SK-N-SH treated with all-trans-retinoic acid at 6 μM for 48 hours (cell line): ENCODE data around the gene RNF125.

Source experiments
- ATAC-seq: fragments of 200-7000 bp; cut with Tn5 transposase; 3 replicates; pipeline ENCODE4 v1.9.1; 2020; ENCODE audit warnings: mild to moderate bottlenecking, moderate library complexity
- CREB5 ChIP-seq: fragments of 250-450 bp; sonication (Bioruptor Pico); IDR thresholded peaks from 2 replicates; pipeline ENCODE4 v1.5.1; 2020; ENCODE audit warnings: low read depth, mild to moderate bottlenecking, moderate library complexity
- CSDC2 ChIP-seq: fragments of 250-450 bp; sonication (Bioruptor Pico); IDR thresholded peaks from 2 replicates; pipeline ENCODE4 v1.5.0; 2020; ENCODE audit warnings: mild to moderate bottlenecking, moderate library complexity
- CSRNP3 ChIP-seq: fragments of 250-450 bp; sonication (Bioruptor Pico); IDR thresholded peaks from 2 replicates; pipeline ENCODE4 v1.5.1; 2021; ENCODE audit warnings: mild to moderate bottlenecking, moderate library complexity
- GLIS3 ChIP-seq: fragments of 250-450 bp; sonication (Bioruptor Pico); IDR thresholded peaks from 2 replicates; pipeline ENCODE4 v1.5.0; 2020; ENCODE audit warnings: mild to moderate bottlenecking, moderate library complexity
- ISL1 ChIP-seq: fragments of 250-450 bp; sonication (Bioruptor Pico); IDR thresholded peaks from 2 replicates; pipeline ENCODE4 v2.1.2; 2022; ENCODE audit warnings: mild to moderate bottlenecking, moderate library complexity
- RARB ChIP-seq: fragments of 250-450 bp; sonication (Bioruptor Pico); IDR thresholded peaks from 2 replicates; pipeline ENCODE4 v1.8.0; 2021; ENCODE audit warnings: mild to moderate bottlenecking, moderate library complexity
- TCF4 ChIP-seq: fragments of 250-450 bp; sonication (Bioruptor Pico); IDR thresholded peaks from 2 replicates; pipeline ENCODE4 v1.8.0; 2021; ENCODE audit warnings: mild to moderate bottlenecking, moderate library complexity, borderline replicate concordance
- TOX ChIP-seq: fragments of 250-450 bp; sonication (Bioruptor Pico); IDR thresholded peaks from 2 replicates; pipeline ENCODE4 v1.8.0; 2021; ENCODE audit warnings: mild to moderate bottlenecking, moderate library complexity, borderline replicate concordance
- ZC3H10 ChIP-seq: fragments of 250-450 bp; sonication (Bioruptor Pico); IDR thresholded peaks from 2 replicates; pipeline ENCODE4 v1.5.1; 2021; ENCODE audit warnings: mild to moderate bottlenecking, moderate library complexity
- ZFP3 ChIP-seq: fragments of 250-450 bp; sonication (Bioruptor Pico); IDR thresholded peaks from 2 replicates; pipeline ENCODE4 v1.5.0; 2020; ENCODE audit warnings: mild to moderate bottlenecking, moderate library complexity
- ZFP30 ChIP-seq: fragments of 450-650 bp; formaldehyde crosslinking; IDR thresholded peaks from 2 replicates; pipeline ENCODE4 v1.5.0; 2022; ENCODE audit warnings: mild to moderate bottlenecking, moderate library complexity
- ZNF565 ChIP-seq: fragments of 450-650 bp; formaldehyde crosslinking; conservative IDR thresholded peaks from 2 replicates; pipeline ENCODE4 v1.5.0; 2020; ENCODE audit warnings: low read depth, mild to moderate bottlenecking, moderate library complexity
- ZNF70 ChIP-seq: fragments of 450-650 bp; formaldehyde crosslinking; IDR thresholded peaks from 2 replicates; pipeline ENCODE4 v1.5.0; 2020; ENCODE audit warnings: mild to moderate bottlenecking, moderate library complexity
- ZNF8 ChIP-seq: fragments of 450-650 bp; formaldehyde crosslinking; IDR thresholded peaks from 2 replicates; pipeline ENCODE4 v1.5.0; 2020; ENCODE audit warnings: mild to moderate bottlenecking, moderate library complexity
- TF ChIP-seq, protein P1 (sequence below): fragments of 250-450 bp; sonication (Bioruptor Pico); IDR thresholded peaks from 2 replicates; pipeline ENCODE4 v1.8.0; 2020; ENCODE audit warnings: mild to moderate bottlenecking, moderate library complexity, borderline replicate concordance
- TF ChIP-seq, protein P2 (sequence below): fragments of 250-450 bp; sonication (Bioruptor Pico); IDR thresholded peaks from 2 replicates; pipeline ENCODE4 v1.8.0; 2021; ENCODE audit warnings: low read depth, mild to moderate bottlenecking, moderate library complexity, borderline replicate concordance
- TF ChIP-seq, protein P3 (sequence below): fragments of 250-450 bp; sonication (Bioruptor Pico); IDR thresholded peaks from 2 replicates; pipeline ENCODE4 v1.5.0; 2020; ENCODE audit warnings: mild to moderate bottlenecking, moderate library complexity

Gene RNF125

DNA sequence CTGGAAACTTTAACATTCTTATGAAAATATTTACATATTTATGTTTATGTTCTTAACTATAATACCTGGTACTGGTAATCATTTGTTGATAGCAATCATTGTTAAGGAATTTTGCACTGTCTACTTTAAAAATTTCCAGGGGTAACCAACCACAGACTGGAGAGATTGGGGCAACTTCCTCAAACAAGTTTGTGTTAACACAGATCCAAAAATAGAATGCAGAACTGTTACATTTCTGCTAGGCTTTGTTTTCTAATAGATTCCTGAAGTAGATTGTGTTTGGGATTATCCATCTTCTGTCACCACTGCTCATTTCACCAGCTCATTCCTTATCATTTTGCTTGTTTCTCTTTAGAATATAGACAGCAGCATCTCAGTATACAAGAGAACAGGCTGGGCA is 23.7 kb downstream of the RNF125 start (continued):
- TF ChIP-seq, protein P1, sequence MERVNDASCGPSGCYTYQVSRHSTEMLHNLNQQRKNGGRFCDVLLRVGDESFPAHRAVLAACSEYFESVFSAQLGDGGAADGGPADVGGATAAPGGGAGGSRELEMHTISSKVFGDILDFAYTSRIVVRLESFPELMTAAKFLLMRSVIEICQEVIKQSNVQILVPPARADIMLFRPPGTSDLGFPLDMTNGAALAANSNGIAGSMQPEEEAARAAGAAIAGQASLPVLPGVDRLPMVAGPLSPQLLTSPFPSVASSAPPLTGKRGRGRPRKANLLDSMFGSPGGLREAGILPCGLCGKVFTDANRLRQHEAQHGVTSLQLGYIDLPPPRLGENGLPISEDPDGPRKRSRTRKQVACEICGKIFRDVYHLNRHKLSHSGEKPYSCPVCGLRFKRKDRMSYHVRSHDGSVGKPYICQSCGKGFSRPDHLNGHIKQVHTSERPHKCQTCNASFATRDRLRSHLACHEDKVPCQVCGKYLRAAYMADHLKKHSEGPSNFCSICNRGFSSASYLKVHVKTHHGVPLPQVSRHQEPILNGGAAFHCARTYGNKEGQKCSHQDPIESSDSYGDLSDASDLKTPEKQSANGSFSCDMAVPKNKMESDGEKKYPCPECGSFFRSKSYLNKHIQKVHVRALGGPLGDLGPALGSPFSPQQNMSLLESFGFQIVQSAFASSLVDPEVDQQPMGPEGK, result no peak
- no peak for TF ChIP-seq ZFP30 (CRISPR knock-in tag)
- TF ChIP-seq CREB5 (CRISPR knock-in tag), result no peak
- no peak for TF ChIP-seq ZC3H10
- no peak for TF ChIP-seq ZNF8 (CRISPR knock-in tag)
- TF ChIP-seq ISL1 (CRISPR knock-in tag), result no peak
- no peak for TF ChIP-seq RARB (CRISPR knock-in tag)

GRCh38 chr18:32048507-32049091 is 30.0 kb downstream of the RNF125 start:
- no peak for TF ChIP-seq ZNF565
- no peak for TF ChIP-seq CSDC2 (CRISPR knock-in tag)
- TF ChIP-seq GLIS3 (CRISPR knock-in tag), result no peak
- TF ChIP-seq CSRNP3 (CRISPR knock-in tag), result no peak
- no peak for TF ChIP-seq TOX (CRISPR knock-in tag)
- no peak for TF ChIP-seq RARB (CRISPR knock-in tag)
- TF ChIP-seq ZFP30 (CRISPR knock-in tag), result no peak
- no peak for TF ChIP-seq ZFP3
- ATAC-seq, result no peak

GRCh38 chr18:32049393-32050171 is 31.0 kb downstream of the RNF125 start:
- no peak for ATAC-seq
- TF ChIP-seq GLIS3 (CRISPR knock-in tag), result no peak
- TF ChIP-seq, protein P2, sequence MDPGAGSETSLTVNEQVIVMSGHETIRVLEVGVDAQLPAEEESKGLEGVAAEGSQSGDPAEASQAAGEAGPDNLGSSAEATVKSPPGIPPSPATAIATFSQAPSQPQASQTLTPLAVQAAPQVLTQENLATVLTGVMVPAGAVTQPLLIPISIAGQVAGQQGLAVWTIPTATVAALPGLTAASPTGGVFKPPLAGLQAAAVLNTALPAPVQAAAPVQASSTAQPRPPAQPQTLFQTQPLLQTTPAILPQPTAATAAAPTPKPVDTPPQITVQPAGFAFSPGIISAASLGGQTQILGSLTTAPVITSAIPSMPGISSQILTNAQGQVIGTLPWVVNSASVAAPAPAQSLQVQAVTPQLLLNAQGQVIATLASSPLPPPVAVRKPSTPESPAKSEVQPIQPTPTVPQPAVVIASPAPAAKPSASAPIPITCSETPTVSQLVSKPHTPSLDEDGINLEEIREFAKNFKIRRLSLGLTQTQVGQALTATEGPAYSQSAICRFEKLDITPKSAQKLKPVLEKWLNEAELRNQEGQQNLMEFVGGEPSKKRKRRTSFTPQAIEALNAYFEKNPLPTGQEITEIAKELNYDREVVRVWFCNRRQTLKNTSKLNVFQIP (CRISPR knock-in tag), result no peak
- TF ChIP-seq, protein P1, result peak; percentile 28; the same call in 1 of the 2 replicates
- peak; percentile 60; the same call in 1 of the 2 replicates for TF ChIP-seq CREB5 (CRISPR knock-in tag)
- peak; percentile 82 for TF ChIP-seq ISL1 (CRISPR knock-in tag)
- TF ChIP-seq ZFP3, result peak; percentile 36; the same call in 1 of the 2 replicates
- no peak for TF ChIP-seq CSDC2 (CRISPR knock-in tag)

DNA sequence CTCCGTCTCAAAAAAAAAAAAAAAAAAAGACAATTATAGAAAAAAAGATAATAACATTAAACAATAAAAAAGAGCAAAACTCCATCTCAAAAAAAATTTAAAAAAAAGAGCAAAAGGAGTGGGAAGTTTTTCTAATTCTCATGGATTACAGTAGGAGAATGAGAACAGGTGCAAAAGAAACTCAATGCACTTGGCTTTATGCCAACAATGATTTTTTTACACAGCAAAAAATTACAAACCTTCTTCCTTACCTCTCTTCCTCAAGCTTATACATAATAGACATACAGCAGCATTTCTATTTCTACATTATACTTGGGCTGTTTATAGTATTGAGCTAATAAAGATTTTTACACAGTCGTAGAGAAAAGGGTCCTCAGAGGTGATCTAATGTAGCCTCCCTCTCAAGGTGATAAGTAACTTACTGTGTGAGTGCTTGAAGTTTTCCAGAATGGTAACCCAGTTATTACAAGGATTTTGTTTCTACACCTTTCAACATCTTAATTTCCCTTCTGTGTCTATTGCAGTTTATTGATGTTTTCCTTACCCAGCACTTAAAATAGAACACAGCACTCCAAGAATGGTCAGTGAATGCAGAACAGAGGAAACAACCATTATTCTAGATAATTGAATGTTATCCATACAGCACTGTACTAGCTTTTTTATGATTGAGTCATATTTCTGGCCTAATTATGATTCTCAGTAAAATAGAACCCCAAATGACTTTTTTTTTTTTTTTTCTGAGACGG is 38.2 kb downstream of the RNF125 start:
- no peak for ATAC-seq
- TF ChIP-seq, protein P3, sequence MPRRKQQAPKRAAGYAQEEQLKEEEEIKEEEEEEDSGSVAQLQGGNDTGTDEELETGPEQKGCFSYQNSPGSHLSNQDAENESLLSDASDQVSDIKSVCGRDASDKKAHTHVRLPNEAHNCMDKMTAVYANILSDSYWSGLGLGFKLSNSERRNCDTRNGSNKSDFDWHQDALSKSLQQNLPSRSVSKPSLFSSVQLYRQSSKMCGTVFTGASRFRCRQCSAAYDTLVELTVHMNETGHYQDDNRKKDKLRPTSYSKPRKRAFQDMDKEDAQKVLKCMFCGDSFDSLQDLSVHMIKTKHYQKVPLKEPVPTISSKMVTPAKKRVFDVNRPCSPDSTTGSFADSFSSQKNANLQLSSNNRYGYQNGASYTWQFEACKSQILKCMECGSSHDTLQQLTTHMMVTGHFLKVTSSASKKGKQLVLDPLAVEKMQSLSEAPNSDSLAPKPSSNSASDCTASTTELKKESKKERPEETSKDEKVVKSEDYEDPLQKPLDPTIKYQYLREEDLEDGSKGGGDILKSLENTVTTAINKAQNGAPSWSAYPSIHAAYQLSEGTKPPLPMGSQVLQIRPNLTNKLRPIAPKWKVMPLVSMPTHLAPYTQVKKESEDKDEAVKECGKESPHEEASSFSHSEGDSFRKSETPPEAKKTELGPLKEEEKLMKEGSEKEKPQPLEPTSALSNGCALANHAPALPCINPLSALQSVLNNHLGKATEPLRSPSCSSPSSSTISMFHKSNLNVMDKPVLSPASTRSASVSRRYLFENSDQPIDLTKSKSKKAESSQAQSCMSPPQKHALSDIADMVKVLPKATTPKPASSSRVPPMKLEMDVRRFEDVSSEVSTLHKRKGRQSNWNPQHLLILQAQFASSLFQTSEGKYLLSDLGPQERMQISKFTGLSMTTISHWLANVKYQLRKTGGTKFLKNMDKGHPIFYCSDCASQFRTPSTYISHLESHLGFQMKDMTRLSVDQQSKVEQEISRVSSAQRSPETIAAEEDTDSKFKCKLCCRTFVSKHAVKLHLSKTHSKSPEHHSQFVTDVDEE (CRISPR knock-in tag), result no peak
- TF ChIP-seq TCF4 (CRISPR knock-in tag) (no peak), ZNF70 (CRISPR knock-in tag) (no peak)
- TF ChIP-seq, protein P2 (CRISPR knock-in tag), result no peak
